SK-N-SH (cell line): ENCODE data around the gene CDK10. TPM values are rescaled to one million over a fixed set of nuclear protein-coding genes. Genes with fewer than 3 reads are reported as not detected.

ENCODE experiments used
- CTCF ChIA-PET: fragments of 300-600, 350-600 bp; formaldehyde crosslinking; extraction: SDS; loops from one replicate; lab custom pipeline; 2021; lab: Yijun Ruan, JAX
- POLR2A ChIA-PET: fragments of 350-600 bp; sonication (Branson Sonifier 250); formaldehyde crosslinking; extraction: SDS; loops from one replicate; lab custom pipeline; 2020; ENCODE audit warnings: antibody characterized with exemption, inconsistent platforms; lab: Yijun Ruan, JAX
- DNase-seq: peaks from one replicate; pipeline ENCODE4 v3.0.0; 2012
- H2AFZ ChIP-seq: fragments of 200-600 bp; sonication (generic); 2 replicates; pipeline ENCODE4 v1.8.1; 2016; ENCODE audit warnings: antibody characterized with exemption, mild to moderate bottlenecking, low read depth
- H3F3A ChIP-seq: fragments of 200-600 bp; sonication (generic); replicated peaks from 2 replicates; pipeline ENCODE3; 2016; ENCODE audit warnings: antibody characterized with exemption, mild to moderate bottlenecking; ENCODE audit not compliant: insufficient read depth
- H3K27ac ChIP-seq, 2 experiments: fragments of 200-500 bp in 1 of 2; fragments of 200-600 bp in 1 of 2; sonication (Bioruptor generic) in 1 of 2; sonication (generic), shearing (Covaris generic) in 1 of 2; 2 replicates each; pipeline versions ENCODE4 v1.5.1 to v1.6.1; 2014 to 2016; ENCODE audit warnings: low read depth in 2 of 2, inconsistent platforms in 1 of 2, low read length in 1 of 2, mild to moderate bottlenecking in 1 of 2, mixed read lengths in 1 of 2
- H3K27me3 ChIP-seq: fragments of 200-600 bp; sonication (generic), shearing (Covaris generic); 2 replicates; pipeline ENCODE4 v1.6.1; 2016; ENCODE audit warnings: mixed run types; ENCODE audit not compliant: insufficient read depth
- H3K36me3 ChIP-seq, 2 experiments: fragments of 200-500 bp in 1 of 2; fragments of 200-600 bp in 1 of 2; sonication (Bioruptor generic) in 1 of 2; sonication (generic) in 1 of 2; replicated peaks in 1 of 2; 2 replicates each; pipeline versions ENCODE3 to v1.5.1; 2014 to 2016; ENCODE audit warnings: low read length in 1 of 2, mild to moderate bottlenecking in 1 of 2; ENCODE audit not compliant: insufficient read depth in 2 of 2, control insufficient read depth in 1 of 2
- H3K4me1 ChIP-seq, 2 experiments: fragments of 200-500 bp in 1 of 2; fragments of 200-600 bp in 1 of 2; sonication (Bioruptor generic) in 1 of 2; sonication (generic), shearing (Covaris generic) in 1 of 2; 2 replicates each; pipeline versions ENCODE4 v1.5.1 to v1.6.1; 2014 to 2016; ENCODE audit warnings: low read depth in 1 of 2, low read length in 1 of 2, mixed run types in 1 of 2; ENCODE audit not compliant: insufficient read depth in 2 of 2, control insufficient read depth in 1 of 2
- H3K4me2 ChIP-seq: fragments of 200-600 bp; sonication (generic), shearing (Covaris generic); 2 replicates; pipeline ENCODE4 v1.6.1; 2017; ENCODE audit warnings: mixed run types
- H3K4me3 ChIP-seq, 2 experiments: fragments of 200-500 bp in 1 of 2; fragments of 200-600 bp in 1 of 2; sonication (Bioruptor generic) in 1 of 2; sonication (generic), shearing (Covaris generic) in 1 of 2; 2 replicates each; pipeline versions ENCODE4 v1.5.1 to v1.8.1; 2014 to 2016; ENCODE audit warnings: low read depth in 2 of 2, inconsistent platforms in 1 of 2, low read length in 1 of 2, mild to moderate bottlenecking in 1 of 2, mixed read lengths in 1 of 2, moderate library complexity in 1 of 2
- H3K79me2 ChIP-seq: fragments of 200-600 bp; sonication (generic); 2 replicates; pipeline ENCODE4 v1.8.1; 2017; ENCODE audit warnings: mild to moderate bottlenecking; ENCODE audit not compliant: insufficient read depth
- H3K9ac ChIP-seq: fragments of 200-600 bp; sonication (generic); 2 replicates; pipeline ENCODE4 v1.6.1; 2017; ENCODE audit warnings: mixed run types
- H3K9me2 ChIP-seq: fragments of 200-600 bp; sonication (generic); 2 replicates; pipeline ENCODE4 v1.6.1; 2017; ENCODE audit warnings: mixed run types
- H3K9me3 ChIP-seq: fragments of 200-600 bp; sonication (generic); 2 replicates; pipeline ENCODE4 v1.6.1; 2017; ENCODE audit warnings: mixed run types, mild to moderate bottlenecking, moderate library complexity
- H4K20me1 ChIP-seq: fragments of 200-600 bp; sonication (generic); 2 replicates; pipeline ENCODE4 v1.6.1; 2017; ENCODE audit warnings: mild to moderate bottlenecking, mixed run types; ENCODE audit not compliant: insufficient read depth
- CHD2 ChIP-seq: fragments of 150-350 bp; IDR thresholded peaks from 2 replicates; pipeline ENCODE4 v1.6.1; 2018; ENCODE audit warnings: low read length; ENCODE audit not compliant: partially characterized antibody
- FOXJ3 ChIP-seq: sonication (generic); formaldehyde crosslinking; IDR thresholded peaks from 2 replicates; pipeline ENCODE4 v1.5.1; 2020; ENCODE audit warnings: mild to moderate bottlenecking, missing genetic modification reagents
- FOXM1 ChIP-seq: IDR thresholded peaks from 2 replicates; pipeline ENCODE4 v1.4.0; 2012; ENCODE audit warnings: low read depth, mild to moderate bottlenecking
- JUND ChIP-seq: IDR thresholded peaks from 2 replicates; pipeline ENCODE4 v1.4.0; 2012
- MEF2A ChIP-seq: IDR thresholded peaks from 2 replicates; pipeline ENCODE4 v1.4.0; 2012; ENCODE audit warnings: low read depth, borderline replicate concordance
- MXI1 ChIP-seq: IDR thresholded peaks from 2 replicates; pipeline ENCODE4 v1.6.1; 2012; ENCODE audit warnings: mild to moderate bottlenecking, low read depth, low read length, improper control_type of control experiment
- NRF1 ChIP-seq: IDR thresholded peaks from 2 replicates; pipeline ENCODE4 v1.6.1; 2012; ENCODE audit warnings: low read depth, mild to moderate bottlenecking, low read length
- RAD21 ChIP-seq: IDR thresholded peaks from 2 replicates; pipeline ENCODE4 v1.6.1; 2012; ENCODE audit warnings: mild to moderate bottlenecking, low read length
- RFX5 ChIP-seq: IDR thresholded peaks from 2 replicates; pipeline ENCODE4 v1.6.1; 2012; ENCODE audit warnings: mild to moderate bottlenecking, improper control_type of control experiment, low read length
- SMC3 ChIP-seq: IDR thresholded peaks from 2 replicates; pipeline ENCODE4 v1.6.1; 2012; ENCODE audit warnings: low read depth, low read length, improper control_type of control experiment
- TAF1 ChIP-seq: IDR thresholded peaks from 2 replicates; pipeline ENCODE4 v1.6.1; 2012; ENCODE audit warnings: low read depth, mild to moderate bottlenecking, low read length, moderate library complexity, borderline replicate concordance
- TCF12 ChIP-seq: IDR thresholded peaks from 2 replicates; pipeline ENCODE4 v1.4.0; 2012
- TEAD4 ChIP-seq: IDR thresholded peaks from 2 replicates; pipeline ENCODE4 v1.4.0; 2012; ENCODE audit warnings: mild to moderate bottlenecking, borderline replicate concordance; ENCODE audit not compliant: insufficient read depth
- YY1 ChIP-seq: IDR thresholded peaks from 2 replicates; pipeline ENCODE4 v1.4.0; 2012; ENCODE audit warnings: low read depth, mild to moderate bottlenecking
- WGBS: methylation state at CpG from one replicate; pipeline ENCODE4 v1.1.6; 2017; ENCODE audit warnings: low lambda C conversion rate; 5-methylcytosine and 5-hydroxymethylcytosine counted together
- polyA plus RNA-seq, 3 experiments: library from polyadenylated mRNA; depleted of rRNA; stranded (reverse); fragments of >200 nt; gene quantifications; 2 replicates each; pipeline ENCODE4 v1.2.3, GENCODE V29; 2012
- TF ChIP-seq, protein P1 (sequence below): fragments of 200-600 bp; sonication (generic); IDR thresholded peaks from 2 replicates; pipeline ENCODE4 v1.6.1; 2017; ENCODE audit warnings: antibody characterized with exemption, mild to moderate bottlenecking, moderate library complexity
- TF ChIP-seq, protein P2 (sequence below): IDR thresholded peaks from 2 replicates; pipeline ENCODE4; 2012
- TF ChIP-seq, protein P3 (sequence below): IDR thresholded peaks from 2 replicates; pipeline ENCODE4 v1.6.1; 2012; ENCODE audit warnings: mild to moderate bottlenecking, low read depth, low read length, moderate library complexity
- TF ChIP-seq, protein P4 (sequence below): IDR thresholded peaks from 2 replicates; pipeline ENCODE4 v1.4.0; 2012; ENCODE audit warnings: low read depth

Gene CDK10
- polyA plus RNA-seq, 1 of the 3 experiments (the other 2 are of a cell fraction) = 84.7 TPM

DNA sequence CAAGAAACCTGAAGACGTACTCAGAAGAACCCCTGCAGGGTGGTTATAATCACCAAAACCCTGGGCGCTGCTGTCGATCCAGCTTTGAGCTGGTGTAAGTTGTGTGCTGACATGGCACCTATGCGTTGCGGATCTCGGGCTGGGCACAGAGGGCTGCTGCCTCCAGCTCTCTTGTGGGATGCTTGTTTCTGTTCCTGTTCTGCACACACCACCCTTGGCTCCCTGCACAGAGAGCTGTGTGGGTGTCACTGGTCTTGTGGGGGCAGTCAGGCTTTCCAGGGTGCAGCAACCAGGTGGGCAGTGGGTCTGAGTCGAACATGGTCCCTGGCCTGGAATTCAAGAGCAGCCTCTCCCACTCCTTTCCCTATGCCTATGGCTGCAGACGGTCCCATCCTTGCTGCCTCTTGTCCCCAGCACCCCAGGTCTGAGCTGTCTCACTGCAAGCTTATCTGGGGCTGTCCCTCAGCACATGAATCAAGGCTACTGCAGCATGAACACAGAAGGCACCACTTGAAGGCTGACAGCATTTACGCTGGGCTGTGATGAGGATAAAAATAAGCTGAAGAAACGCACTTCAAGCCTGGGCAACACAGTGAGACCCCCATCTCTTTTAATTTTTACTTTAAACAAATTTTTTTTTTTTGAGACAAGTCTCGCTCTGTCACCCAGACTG, 55.0 kb downstream of the CDK10 start:
- peaks cover 29 to 49% of the 10 kb centered on the region in 2 experiments for H3K36me3 ChIP-seq
- no peaks in the 10 kb centered on the region for H3K9me3 ChIP-seq
- H4K20me1 ChIP-seq = no peaks in the 10 kb centered on the region; the same call in 1 of the 2 replicates
- no peaks in the 10 kb centered on the region; a peak in 1 of 4 replicates for H3K4me1 ChIP-seq
- H3K27ac ChIP-seq = no peak overlapping the region
- CTCF ChIA-PET = interaction anchor here (0.7 to 2.8 kb wide), 5 partner anchors 11 to 184 kb away, joined by 3 to 14 read pairs (median 3); no protein-coding TSS in a partner anchor
- POLR2A ChIA-PET = no interaction called here
- no peak overlapping the region for H2AFZ ChIP-seq
- H3K9ac ChIP-seq = no peak overlapping the region
- peaks cover 4% of the 10 kb centered on the region; the same call in 1 of the 2 replicates for H3K79me2 ChIP-seq
- peaks cover 14% of the 10 kb centered on the region for H3F3A ChIP-seq
- DNase-seq = no peak
- no peaks in the 10 kb centered on the region for H3K9me2 ChIP-seq
- 87% methylated on average over 10 of the region's 11 CpGs for WGBS
- no peak overlapping the region for H3K4me2 ChIP-seq
- no peak for TF ChIP-seq MEF2A
- TF ChIP-seq MXI1 = no peak
- no peak for TF ChIP-seq FOXM1
- no peak for TF ChIP-seq TEAD4
- TF ChIP-seq TAF1 = no peak
- TF ChIP-seq, protein P1, sequence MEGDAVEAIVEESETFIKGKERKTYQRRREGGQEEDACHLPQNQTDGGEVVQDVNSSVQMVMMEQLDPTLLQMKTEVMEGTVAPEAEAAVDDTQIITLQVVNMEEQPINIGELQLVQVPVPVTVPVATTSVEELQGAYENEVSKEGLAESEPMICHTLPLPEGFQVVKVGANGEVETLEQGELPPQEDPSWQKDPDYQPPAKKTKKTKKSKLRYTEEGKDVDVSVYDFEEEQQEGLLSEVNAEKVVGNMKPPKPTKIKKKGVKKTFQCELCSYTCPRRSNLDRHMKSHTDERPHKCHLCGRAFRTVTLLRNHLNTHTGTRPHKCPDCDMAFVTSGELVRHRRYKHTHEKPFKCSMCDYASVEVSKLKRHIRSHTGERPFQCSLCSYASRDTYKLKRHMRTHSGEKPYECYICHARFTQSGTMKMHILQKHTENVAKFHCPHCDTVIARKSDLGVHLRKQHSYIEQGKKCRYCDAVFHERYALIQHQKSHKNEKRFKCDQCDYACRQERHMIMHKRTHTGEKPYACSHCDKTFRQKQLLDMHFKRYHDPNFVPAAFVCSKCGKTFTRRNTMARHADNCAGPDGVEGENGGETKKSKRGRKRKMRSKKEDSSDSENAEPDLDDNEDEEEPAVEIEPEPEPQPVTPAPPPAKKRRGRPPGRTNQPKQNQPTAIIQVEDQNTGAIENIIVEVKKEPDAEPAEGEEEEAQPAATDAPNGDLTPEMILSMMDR = no peak
- no peak for TF ChIP-seq YY1
- TF ChIP-seq TCF12 = no peak
- TF ChIP-seq, protein P2, sequence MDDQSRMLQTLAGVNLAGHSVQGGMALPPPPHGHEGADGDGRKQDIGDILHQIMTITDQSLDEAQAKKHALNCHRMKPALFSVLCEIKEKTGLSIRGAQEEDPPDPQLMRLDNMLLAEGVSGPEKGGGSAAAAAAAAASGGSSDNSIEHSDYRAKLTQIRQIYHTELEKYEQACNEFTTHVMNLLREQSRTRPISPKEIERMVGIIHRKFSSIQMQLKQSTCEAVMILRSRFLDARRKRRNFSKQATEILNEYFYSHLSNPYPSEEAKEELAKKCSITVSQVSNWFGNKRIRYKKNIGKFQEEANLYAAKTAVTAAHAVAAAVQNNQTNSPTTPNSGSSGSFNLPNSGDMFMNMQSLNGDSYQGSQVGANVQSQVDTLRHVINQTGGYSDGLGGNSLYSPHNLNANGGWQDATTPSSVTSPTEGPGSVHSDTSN = no peak
- H3K27me3 ChIP-seq = no peaks in the 10 kb centered on the region
- no peak overlapping the region for H3K4me3 ChIP-seq

DNA sequence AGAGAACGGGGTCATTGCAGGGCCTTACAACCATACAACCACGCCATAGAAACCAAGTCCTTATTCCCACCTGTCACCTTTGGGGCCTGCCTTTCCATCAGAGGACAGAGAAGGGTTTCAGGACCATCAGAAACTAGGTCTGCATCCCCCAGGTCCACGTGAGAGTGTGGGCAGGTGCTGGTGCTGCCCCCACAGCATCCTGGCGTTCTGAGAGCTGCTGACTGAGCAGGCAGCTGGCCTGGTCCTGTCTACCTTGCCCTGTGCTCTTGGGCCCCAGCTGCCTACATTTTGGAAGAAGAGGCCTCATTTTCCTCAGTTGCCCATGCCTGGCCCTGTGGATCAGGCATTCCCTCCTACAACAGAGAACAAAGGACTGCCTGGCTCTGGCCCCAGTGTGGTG, 56.5 kb downstream of the CDK10 start:
- CTCF ChIA-PET = no interaction called here
- no peaks in the 10 kb centered on the region; a peak in 1 of 4 replicates for H3K4me1 ChIP-seq

More for the DNA sequence above, 56.5 kb downstream of the CDK10 start:
- no peaks in the 10 kb centered on the region for H3K79me2 ChIP-seq
- H4K20me1 ChIP-seq = no peaks in the 10 kb centered on the region
- H3K4me2 ChIP-seq = no peak overlapping the region
- no peak overlapping the region for H2AFZ ChIP-seq
- H3K27me3 ChIP-seq = no peaks in the 10 kb centered on the region
- H3K36me3 ChIP-seq = peaks cover 15 to 38% of the 10 kb centered on the region in 2 experiments
- DNase-seq = no peak
- H3K9me3 ChIP-seq = no peaks in the 10 kb centered on the region
- TF ChIP-seq SMC3 (no peak), RAD21 (no peak), RFX5 (no peak), CHD2 (no peak), TAF1 (no peak), JUND (no peak), NRF1 (no peak), YY1 (no peak), FOXJ3 (CRISPR knock-in tag) (no peak)
- TF ChIP-seq, protein P3, sequence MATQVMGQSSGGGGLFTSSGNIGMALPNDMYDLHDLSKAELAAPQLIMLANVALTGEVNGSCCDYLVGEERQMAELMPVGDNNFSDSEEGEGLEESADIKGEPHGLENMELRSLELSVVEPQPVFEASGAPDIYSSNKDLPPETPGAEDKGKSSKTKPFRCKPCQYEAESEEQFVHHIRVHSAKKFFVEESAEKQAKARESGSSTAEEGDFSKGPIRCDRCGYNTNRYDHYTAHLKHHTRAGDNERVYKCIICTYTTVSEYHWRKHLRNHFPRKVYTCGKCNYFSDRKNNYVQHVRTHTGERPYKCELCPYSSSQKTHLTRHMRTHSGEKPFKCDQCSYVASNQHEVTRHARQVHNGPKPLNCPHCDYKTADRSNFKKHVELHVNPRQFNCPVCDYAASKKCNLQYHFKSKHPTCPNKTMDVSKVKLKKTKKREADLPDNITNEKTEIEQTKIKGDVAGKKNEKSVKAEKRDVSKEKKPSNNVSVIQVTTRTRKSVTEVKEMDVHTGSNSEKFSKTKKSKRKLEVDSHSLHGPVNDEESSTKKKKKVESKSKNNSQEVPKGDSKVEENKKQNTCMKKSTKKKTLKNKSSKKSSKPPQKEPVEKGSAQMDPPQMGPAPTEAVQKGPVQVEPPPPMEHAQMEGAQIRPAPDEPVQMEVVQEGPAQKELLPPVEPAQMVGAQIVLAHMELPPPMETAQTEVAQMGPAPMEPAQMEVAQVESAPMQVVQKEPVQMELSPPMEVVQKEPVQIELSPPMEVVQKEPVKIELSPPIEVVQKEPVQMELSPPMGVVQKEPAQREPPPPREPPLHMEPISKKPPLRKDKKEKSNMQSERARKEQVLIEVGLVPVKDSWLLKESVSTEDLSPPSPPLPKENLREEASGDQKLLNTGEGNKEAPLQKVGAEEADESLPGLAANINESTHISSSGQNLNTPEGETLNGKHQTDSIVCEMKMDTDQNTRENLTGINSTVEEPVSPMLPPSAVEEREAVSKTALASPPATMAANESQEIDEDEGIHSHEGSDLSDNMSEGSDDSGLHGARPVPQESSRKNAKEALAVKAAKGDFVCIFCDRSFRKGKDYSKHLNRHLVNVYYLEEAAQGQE = no peak
- TF ChIP-seq, protein P4, sequence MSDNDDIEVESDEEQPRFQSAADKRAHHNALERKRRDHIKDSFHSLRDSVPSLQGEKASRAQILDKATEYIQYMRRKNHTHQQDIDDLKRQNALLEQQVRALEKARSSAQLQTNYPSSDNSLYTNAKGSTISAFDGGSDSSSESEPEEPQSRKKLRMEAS = no peak
- TF ChIP-seq, all 33 proteins: peak for 0
- 95% methylated on average over 4 of the region's 4 CpGs for WGBS
- H3K4me3 ChIP-seq = no peak overlapping the region
- POLR2A ChIA-PET = no interaction called here
- no peak overlapping the region for H3K9ac ChIP-seq
- H3K27ac ChIP-seq = no peak overlapping the region
- H3F3A ChIP-seq = peaks cover 10% of the 10 kb centered on the region
- no peaks in the 10 kb centered on the region for H3K9me2 ChIP-seq
